Measurements from ENCODE around the gene DMKN.

DNA sequence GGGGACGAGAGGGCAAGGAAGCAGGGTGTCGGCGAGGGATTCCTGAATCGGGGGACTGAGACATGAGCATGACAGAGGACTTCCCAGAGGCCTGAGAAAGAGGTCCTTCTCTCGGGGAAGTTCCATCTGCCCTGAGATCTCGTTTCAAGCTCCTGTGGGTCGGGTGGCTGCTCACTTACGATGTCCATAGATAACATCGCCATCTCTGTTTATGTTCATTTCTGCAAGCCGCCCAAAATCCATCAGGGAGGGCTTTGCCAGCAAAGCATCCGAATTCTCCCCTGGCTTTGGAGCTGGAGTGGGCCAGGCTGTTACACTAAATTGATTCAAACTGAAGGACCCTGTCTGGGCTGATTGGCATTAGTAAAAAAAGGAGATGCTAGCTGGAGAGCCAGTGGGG lies 5.9 kb downstream of the DMKN start:
- TF ChIP-seq, protein P1, sequence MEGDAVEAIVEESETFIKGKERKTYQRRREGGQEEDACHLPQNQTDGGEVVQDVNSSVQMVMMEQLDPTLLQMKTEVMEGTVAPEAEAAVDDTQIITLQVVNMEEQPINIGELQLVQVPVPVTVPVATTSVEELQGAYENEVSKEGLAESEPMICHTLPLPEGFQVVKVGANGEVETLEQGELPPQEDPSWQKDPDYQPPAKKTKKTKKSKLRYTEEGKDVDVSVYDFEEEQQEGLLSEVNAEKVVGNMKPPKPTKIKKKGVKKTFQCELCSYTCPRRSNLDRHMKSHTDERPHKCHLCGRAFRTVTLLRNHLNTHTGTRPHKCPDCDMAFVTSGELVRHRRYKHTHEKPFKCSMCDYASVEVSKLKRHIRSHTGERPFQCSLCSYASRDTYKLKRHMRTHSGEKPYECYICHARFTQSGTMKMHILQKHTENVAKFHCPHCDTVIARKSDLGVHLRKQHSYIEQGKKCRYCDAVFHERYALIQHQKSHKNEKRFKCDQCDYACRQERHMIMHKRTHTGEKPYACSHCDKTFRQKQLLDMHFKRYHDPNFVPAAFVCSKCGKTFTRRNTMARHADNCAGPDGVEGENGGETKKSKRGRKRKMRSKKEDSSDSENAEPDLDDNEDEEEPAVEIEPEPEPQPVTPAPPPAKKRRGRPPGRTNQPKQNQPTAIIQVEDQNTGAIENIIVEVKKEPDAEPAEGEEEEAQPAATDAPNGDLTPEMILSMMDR (IDR thresholded peaks at IDR 0.05 in 8 of 11, conservative IDR thresholded peaks at IDR 0.05 in 3 of 11), result no peak
- TF ChIP-seq POLR2A (IDR thresholded peaks at IDR 0.05) (no peak), POLR2AphosphoS5 (IDR thresholded peaks at IDR 0.05) (no peak)

All from spleen (tissue), 7 donors.